Esophagus squamous epithelium (tissue), 5 donors: ENCODE measurements around the gene ICAM2. TPM values are rescaled to one million over a fixed set of nuclear protein-coding genes. Genes with fewer than 3 reads are reported as not detected.

Experiments
- DNase-seq: peaks from one replicate; lab custom pipeline; 2025; lab: John Stamatoyannopoulos, UW
- H3K27ac ChIP-seq, 4 donors: fragments of 200-600 bp; sonication (generic); one replicate each; pipeline ENCODE4 v1.5.1; 2016 to 2019; ENCODE audit warnings: mild to moderate bottlenecking in 1 of 4
- H3K27me3 ChIP-seq, 4 donors: fragments of 200-600 bp; sonication (generic); 1 replicate in 3 of 4; 2 replicates in 1 of 4; pipeline versions ENCODE4 v1.5.1 to v1.6.0; 2017 to 2021; ENCODE audit warnings: antibody characterized with exemption in 1 of 4
- H3K36me3 ChIP-seq, 3 donors: fragments of 200-600 bp; sonication (generic); one replicate each; pipeline ENCODE4 v1.5.1; 2016 to 2019
- H3K4me1 ChIP-seq, 3 donors: fragments of 200-600 bp; sonication (generic); one replicate each; pipeline ENCODE4 v1.5.1; 2017 to 2019
- H3K4me3 ChIP-seq, 4 donors: fragments of 200-600 bp; sonication (generic); 1 replicate in 3 of 4; 2 replicates in 1 of 4; pipeline ENCODE4 v1.5.1; 2016 to 2019; ENCODE audit warnings: mild to moderate bottlenecking in 2 of 4, moderate library complexity in 1 of 4
- H3K9me3 ChIP-seq, 3 donors: fragments of 200-600 bp; sonication (generic); one replicate each; pipeline ENCODE4 v1.5.1; 2016 to 2019
- CTCF ChIP-seq, 6 experiments: fragments of 450-650 bp in 4 of 6; fragments of 200-600 bp in 2 of 6; sonication (generic) in 2 of 6; IDR thresholded peaks; one replicate each; pipeline ENCODE4 v1.5.1; 2016 to 2019; ENCODE audit warnings: antibody characterized with exemption in 6 of 6, mild to moderate bottlenecking in 4 of 6, moderate library complexity in 4 of 6
- POLR2A ChIP-seq, 4 donors: fragments of 450-650 bp; IDR thresholded peaks; one replicate each; pipeline ENCODE4 v1.6.1; 2017; ENCODE audit warnings: antibody characterized with exemption in 4 of 4, mild to moderate bottlenecking in 4 of 4, moderate library complexity in 3 of 4
- WGBS, 2 donors: methylation state at CpG; one replicate each; pipeline ENCODE4 v1.1.5; 2018; 5-methylcytosine and 5-hydroxymethylcytosine counted together
- intact Hi-C: fragments of 100-400 bp; cut with DNase I; formaldehyde crosslinking; loops from one replicate; pipeline ENCODE4 v1.15.0; 2022
- total RNA-seq, 4 donors: library from RNA; depleted of rRNA; stranded (reverse); fragments of >200 nt; gene quantifications; one replicate each; pipeline ENCODE4 v1.1.0, GENCODE V29; 2016
- donor health status: DM: yes; HTN: yes; CAD: no.

The ICAM2 gene
- 10 to 100 TPM in 2 of 4 donors, 1 to 10 TPM in 1, not detected in 1; 2.8 to 28.8 (median 11.8) TPM for total RNA-seq

GRCh38 chr17:64020056-64020766 is at the start of gene ICAM2:
TSS of gene ICAM2 (minus strand) at chr17:64020633. CDS start at chr17:64006691, 13,942 bp downstream.
- intact Hi-C loops, result loop anchor here (10.0 kb wide), 1 partner anchor 95 kb away; no protein-coding TSS in a partner anchor

GRCh38 chr17:64070213-64070612 is 49.8 kb upstream of the ICAM2 start:
- Histone ChIP-seq H3K36me3 (peaks cover 26 to 94% (median 30%) of the 10 kb centered on the region in 3 donors), H3K9me3 (peaks cover 0 to 23% (median 17%) of the 10 kb centered on the region in 3 donors), H3K27me3 (no peaks in the 10 kb centered on the region), H3K4me1 (peaks cover 0 to 15% (median 9%) of the 10 kb centered on the region in 3 donors), H3K4me3 (no peak overlapping the region), H3K27ac (no peak overlapping the region)
- DNase-seq, result no peak
- intact Hi-C loops, result no loop called here
- WGBS, 2 donors, result 100% methylated on average over 3 of the region's 3 CpGs
- TF ChIP-seq POLR2A (IDR thresholded peaks at IDR 0.05), result no peak
- no peak for TF ChIP-seq CTCF (IDR thresholded peaks at IDR 0.05)

More at GRCh38 chr17:64020056-64020766, at the start of gene ICAM2:
- Histone ChIP-seq H3K9me3 (no peaks in the 10 kb centered on the region), H3K27me3 (no peaks in the 10 kb centered on the region), H3K27ac (peak within 1 kb of the TSS; percentile 54 to 91 (median 83)), H3K4me1 (peaks cover 0 to 33% (median 3%) of the 10 kb centered on the region in 3 donors), H3K36me3 (no peaks in the 10 kb centered on the region), H3K4me3 (peak within 1 kb of the TSS; percentile 18 to 61 (median 40))
- TF ChIP-seq POLR2A (IDR thresholded peaks at IDR 0.05), result peak in 1 of 4 donors; percentile 69
- TF ChIP-seq CTCF (IDR thresholded peaks at IDR 0.05), result no peak
- peak; percentile 38 for DNase-seq
- WGBS, 2 donors, result 7 to 22% methylated on average over 17 to 22 of the region's 23 CpGs

GRCh38 chr17:64069143-64069542 is 48.7 kb upstream of the ICAM2 start:
- TF ChIP-seq POLR2A (IDR thresholded peaks at IDR 0.05), result no peak
- no peak for TF ChIP-seq CTCF (IDR thresholded peaks at IDR 0.05)
- H3K27me3 ChIP-seq, result no peaks in the 10 kb centered on the region
- intact Hi-C loops, result no loop called here
- peaks cover 26 to 95% (median 30%) of the 10 kb centered on the region in 3 donors for H3K36me3 ChIP-seq
- peaks cover 0 to 23% (median 17%) of the 10 kb centered on the region in 3 donors for H3K9me3 ChIP-seq
- H3K27ac ChIP-seq, result no peak overlapping the region
- H3K4me3 ChIP-seq, result no peak overlapping the region
- DNase-seq, result no peak
- 89 to 100% methylated on average over 1 of the region's 1 CpG for whole genome bisulfite sequencing, 2 donors
- H3K4me1 ChIP-seq, result peaks cover 0 to 14% (median 2%) of the 10 kb centered on the region in 3 donors

- no peak for DNase-seq
- Histone ChIP-seq H3K9me3 (peaks cover 0 to 23% (median 17%) of the 10 kb centered on the region in 3 donors), H3K27ac (no peak overlapping the region), H3K4me3 (no peak overlapping the region), H3K27me3 (no peaks in the 10 kb centered on the region), H3K4me1 (peaks cover 0 to 26% (median 5%) of the 10 kb centered on the region in 3 donors), H3K36me3 (peaks cover 26 to 93% (median 30%) of the 10 kb centered on the region in 3 donors)
- WGBS, 2 donors, result 85 to 93% methylated on average over 2 to 3 of the region's 3 CpGs
- intact Hi-C loops, result no loop called here
- TF ChIP-seq POLR2A (IDR thresholded peaks at IDR 0.05) (no peak), CTCF (IDR thresholded peaks at IDR 0.05) (no peak)
Observed at GRCh38 chr17:64067657-64068056, 47.2 kb upstream of the ICAM2 start.

- Histone ChIP-seq H3K27me3 (no peaks in the 10 kb centered on the region), H3K4me3 (peak overlapping the region in 1 of 4 donors; percentile 6), H3K27ac (no peak overlapping the region), H3K9me3 (peaks cover 0 to 23% (median 17%) of the 10 kb centered on the region in 3 donors), H3K36me3 (peaks cover 24 to 88% (median 29%) of the 10 kb centered on the region in 3 donors), H3K4me1 (peaks cover 0 to 30% (median 5%) of the 10 kb centered on the region in 3 donors)
- no peak for DNase-seq
- intact Hi-C loops, result no loop called here
- TF ChIP-seq POLR2A (IDR thresholded peaks at IDR 0.05), result no peak
- no peak for TF ChIP-seq CTCF (IDR thresholded peaks at IDR 0.05)
- 92 to 100% methylated on average over 1 to 5 of the region's 7 CpGs for WGBS, 2 donors
Observed at GRCh38 chr17:64066716-64067115, 46.3 kb upstream of the ICAM2 start.
